HG03558 (cell line): ENCODE measurements around the gene TACC3.

Experiments used
- ATAC-seq: cut with Tn5 transposase; IDR thresholded peaks from one replicate; pipeline ENCODE4 v1.9.1; 2021; ENCODE audit warnings: moderate number of reproducible peaks; ENCODE audit not compliant: unreplicated experiment; ENCODE audit errors: extremely low read depth

TACC3 gene

DNA sequence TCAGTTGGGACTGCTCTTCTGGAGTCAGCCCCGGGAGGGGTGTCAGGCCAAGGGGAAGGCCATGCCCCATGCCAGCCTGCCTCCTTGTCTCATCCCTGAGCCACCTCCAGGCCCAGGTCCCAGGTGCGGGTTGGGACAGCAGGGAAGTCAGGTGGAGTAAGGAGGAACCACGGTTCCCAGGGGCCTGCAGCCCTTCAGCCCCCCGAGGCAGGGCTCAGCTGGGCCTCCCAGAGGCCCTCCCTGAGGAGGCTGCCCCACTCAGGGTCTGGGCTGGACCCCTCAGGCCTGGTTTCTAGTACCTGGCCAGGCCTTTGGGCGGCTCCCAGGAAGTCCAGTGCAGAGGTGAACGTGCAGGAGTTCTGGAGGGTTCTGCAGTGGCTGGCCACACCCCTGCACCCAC is 48.4 kb downstream of the TACC3 start:
- ATAC-seq: no peak

DNA sequence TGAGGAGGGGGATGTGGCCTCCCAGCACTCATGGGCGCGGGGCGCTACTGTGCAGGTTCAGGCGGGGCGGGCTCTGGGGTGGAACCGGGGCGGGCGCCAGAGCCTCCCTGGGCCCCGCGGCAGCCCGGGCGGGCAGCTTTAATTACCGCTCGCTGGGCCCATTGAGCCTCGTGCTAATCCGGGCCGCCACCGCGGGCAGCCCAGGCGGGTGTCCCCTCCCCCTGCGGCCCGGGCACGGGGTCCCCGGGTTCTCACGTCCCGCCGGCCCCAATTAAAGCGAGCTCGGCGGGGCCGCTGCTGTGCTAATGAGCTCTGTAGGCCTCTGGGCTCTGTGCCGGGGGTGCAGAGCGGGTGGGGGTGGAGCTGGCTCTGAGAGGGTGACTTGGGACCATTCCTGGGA is 48.9 kb downstream of the TACC3 start:
- ATAC-seq: no peak

DNA sequence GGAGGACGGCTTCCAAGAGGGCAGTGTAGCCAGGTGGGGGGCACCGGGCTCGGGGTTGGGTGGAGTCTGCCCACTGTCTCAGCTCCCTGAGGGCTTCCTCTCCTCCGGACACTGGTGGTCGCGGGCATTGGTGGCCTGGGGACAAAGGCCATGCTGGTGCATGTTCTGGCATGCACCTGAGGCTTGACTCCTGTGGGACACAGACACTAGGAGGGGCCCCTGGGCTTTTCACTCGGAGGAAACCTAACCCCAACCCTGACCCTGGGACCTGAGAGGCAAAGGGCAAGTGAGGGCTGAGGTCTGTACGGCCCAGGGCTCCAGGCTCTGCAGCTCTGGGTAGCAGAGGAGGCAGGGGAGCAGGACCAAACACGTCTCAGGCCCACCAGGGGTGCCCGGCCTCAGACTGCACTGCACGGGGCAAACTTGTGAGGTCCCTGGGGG is 49.5 kb downstream of the TACC3 start:
- no peak for ATAC-seq

DNA sequence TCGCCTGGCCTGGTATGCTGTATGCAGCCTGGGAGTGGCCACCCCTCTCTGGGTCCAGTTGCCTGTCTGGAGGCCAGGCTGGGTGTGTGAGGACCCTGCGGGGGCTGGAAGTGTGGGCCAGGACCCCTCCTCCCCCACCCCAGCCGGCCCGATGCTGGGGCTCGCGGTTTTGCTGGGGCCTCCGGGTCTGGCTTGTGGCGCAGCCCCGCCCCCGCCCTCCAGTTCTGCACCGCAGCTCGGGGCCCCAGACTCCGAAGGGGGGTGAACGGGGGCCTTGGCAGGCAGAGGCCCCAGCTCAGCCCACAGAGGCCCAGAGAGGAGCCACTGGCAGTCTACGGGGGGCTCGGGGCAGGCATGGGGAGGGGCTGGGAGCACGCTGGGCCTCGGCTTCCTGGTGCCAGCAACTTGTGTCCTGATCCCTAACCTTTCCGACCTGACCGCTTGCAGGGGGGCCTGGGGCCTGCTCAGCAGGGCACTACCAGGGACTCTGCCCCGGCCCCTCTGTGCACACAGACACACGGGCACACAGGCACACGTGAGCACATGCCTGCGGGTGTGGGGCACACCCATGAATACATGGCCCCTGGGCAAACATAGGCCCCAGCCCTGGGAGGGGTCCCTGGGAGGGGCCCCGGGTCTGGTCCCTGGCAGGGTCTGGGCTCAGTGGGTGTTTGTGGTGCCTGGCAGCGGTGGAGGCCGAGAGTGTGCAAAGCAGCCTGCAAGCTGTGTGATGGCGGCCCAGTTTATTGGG is 50.4 kb downstream of the TACC3 start:
- no peak for ATAC-seq

DNA sequence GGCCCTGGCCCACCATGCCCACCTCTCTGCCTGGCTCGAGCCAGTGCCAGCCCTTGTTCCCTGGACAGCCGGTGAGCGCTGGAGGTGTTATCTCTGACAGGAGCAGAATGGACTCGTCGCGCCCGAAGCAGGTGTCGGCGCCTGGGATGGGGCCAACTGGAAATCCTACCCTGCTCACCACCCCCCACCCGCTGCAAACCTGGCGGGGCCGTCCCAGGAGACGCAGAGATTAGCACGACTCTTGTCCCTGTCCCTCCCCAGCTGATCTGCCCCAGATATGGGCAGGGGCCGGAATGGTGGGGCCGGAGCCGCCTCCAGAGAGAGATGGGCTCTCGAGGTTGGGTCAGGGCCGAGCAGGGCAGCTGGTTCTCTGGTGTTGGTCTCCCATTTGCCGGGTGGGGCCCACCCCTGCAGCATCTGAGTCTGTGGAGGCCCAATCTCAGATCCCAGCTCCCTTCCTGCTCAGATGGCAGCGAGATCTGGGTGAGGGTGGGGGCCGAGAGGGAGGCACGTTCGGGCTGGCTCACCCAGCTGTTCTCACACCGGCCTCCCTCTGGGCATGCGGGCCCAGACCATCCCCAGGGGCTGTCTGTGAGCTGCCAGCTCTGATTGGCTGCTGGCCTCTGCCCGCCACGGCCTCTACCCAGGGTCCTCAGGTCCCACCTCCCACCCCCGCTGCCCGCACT is 51.7 kb downstream of the TACC3 start:
- no peak for ATAC-seq

DNA sequence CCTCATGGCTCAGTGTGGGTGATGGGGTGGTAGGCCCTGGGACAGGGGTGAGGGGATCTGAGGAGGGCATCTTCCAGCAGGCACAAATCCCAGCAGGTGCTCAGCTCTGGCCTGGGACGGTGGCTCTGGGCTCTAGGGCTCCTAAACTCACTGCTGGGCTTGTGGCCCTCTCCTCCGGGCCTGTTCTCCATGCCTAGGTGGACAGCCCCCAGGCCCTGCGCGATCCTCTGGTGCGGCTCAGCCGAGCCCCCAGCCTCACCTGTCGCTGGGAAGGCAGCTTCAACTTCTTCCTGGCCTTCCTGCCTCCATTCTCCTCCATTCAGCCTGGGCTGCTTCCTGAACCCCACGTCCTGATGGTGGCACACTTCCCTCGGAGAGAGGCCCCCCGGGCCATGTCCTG is 52.4 kb downstream of the TACC3 start:
- ATAC-seq: no peak

DNA sequence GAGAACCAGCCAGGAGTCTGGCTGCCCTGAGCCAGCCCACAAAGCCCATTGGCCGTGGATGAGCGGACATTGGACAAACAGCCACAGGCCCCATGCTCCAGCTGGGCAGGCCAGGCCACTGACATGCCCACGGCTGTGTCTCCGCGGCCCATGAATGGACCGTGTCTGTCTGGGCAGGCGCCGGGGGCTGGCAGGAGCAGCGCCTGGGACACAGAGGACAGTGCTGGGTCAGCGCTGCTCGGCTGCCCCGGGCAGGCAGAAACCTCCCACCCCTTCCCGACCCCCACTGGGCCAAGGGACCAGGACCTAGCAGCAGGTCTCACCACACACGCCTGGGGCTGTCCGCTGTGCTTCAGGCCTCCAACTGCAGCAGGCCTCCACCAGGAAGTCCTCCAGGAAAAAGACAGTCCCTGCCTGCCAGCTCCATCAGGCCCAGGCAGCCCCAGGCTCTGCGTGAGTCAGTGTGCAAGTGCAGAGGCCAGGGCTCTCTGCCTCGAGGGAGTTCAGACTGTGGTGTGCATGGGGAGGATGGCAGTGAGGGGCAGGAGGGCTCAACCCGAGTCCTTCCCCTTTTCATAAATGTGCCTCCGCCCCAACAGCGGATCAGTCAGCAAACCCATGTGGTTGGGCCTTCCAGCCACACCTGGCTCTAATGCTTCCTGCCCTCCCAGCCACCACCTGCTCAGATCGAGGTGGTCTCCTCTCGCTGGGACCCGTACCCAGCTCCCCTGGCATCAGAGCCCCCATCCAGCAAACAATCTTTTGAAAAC is 54.6 kb downstream of the TACC3 start:
- no peak for ATAC-seq

DNA sequence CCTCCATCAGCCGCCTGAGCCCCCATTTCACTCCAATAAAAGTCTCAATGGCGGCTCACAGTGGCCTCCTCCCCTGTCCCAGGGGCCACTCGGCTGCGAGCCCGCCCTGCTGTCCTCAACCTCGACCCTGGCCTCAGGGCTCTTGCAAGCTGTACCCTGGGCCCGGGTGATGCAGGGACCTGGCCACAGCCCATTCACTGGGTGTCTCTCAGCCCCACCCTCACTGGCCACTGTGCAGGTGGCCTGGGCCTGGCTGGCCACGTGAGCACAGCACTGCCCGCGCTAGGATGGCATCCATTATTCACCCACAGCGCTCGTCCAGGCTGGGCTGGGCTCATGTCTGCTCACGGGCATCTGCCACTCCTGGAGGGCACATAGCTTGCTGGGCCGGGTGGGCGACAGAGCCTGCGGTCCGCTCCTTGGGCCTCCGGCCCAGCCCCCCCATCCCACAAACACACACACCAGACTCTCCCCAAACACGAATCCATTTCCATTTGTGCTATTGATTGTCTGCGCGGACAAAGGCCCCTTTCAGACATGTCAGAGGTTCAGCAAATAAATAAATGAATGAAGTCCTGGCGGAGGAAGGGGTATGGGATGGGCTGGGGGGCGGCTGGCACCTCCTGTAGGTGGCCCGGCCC is 55.3 kb downstream of the TACC3 start:
- ATAC-seq: no peak

DNA sequence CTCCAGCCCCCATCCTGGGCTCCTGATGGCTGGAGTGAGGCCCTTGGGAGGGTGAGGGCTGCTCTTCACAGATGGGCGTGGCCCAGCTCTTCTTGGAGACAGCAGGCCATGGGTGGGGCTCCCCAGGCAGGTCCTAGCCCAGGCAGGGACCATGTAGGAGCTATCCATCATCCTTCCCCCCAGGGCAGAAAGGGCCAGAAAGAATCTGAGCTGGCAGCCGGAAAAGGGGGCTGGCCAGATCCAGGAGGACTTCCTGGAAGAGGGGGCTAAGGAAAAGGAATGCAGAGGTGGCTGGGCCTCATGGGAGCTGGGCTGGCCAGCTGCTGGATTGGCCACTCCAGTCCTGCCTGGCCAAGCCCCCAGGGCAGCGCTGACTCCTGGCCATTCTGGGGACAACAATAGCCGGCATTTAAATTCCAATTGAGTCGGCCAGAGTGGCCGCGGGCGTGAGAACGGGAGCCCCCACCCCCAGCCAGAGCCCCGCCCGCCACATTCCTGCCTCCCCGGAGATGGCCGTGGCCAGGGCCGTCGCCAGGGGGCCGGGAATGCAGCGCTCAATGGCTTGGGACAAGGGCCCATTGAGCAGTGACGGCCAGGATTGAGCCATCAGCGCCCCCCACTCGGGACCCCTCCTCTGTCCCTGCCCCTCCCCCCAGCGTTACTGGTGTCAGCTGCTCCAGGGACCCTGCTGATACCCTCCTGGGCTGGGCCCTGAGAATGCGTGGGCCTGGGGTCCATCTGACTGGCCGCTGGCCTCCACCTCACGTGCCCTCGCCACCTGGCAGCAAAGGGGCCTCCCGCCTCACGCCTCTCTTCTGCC is 56.7 kb downstream of the TACC3 start:
- no peak for ATAC-seq

DNA sequence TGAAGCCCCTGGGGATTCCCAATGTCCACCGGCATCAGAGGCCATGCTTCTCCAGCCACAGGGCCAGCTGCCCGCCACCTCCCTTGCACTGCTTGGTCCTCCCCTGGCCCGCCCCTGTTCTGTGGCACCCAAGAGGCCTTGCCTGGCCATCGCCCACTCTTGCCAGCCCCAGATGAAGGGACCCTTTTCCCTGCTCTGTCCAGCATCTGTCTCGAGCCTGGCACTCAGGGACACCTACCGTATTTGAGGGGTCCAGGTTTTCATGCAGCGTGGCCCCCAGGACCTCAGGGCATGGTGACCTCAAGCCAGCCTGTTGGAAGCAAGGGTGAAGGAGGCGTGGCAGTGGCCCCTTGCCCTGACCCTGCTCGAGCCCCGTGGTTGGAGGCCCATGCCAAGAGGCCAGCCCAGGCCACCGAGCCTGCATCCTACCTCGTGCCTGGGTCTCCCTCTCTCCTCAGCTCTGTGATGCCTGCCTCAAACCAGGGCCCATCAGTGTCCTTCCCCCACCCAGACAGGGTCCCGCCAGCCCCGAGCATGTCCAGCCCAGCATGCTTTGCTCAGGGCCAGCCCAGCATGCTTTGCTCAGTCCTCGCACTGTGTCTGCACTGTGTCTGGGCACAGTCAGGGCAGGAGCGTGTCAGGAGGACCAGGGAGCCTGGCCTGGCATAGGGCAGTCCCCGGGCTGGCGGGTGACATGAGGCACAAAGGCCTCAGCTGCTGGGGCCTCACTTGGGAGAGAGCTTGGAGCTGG is 57.5 kb downstream of the TACC3 start:
- ATAC-seq: no peak

DNA sequence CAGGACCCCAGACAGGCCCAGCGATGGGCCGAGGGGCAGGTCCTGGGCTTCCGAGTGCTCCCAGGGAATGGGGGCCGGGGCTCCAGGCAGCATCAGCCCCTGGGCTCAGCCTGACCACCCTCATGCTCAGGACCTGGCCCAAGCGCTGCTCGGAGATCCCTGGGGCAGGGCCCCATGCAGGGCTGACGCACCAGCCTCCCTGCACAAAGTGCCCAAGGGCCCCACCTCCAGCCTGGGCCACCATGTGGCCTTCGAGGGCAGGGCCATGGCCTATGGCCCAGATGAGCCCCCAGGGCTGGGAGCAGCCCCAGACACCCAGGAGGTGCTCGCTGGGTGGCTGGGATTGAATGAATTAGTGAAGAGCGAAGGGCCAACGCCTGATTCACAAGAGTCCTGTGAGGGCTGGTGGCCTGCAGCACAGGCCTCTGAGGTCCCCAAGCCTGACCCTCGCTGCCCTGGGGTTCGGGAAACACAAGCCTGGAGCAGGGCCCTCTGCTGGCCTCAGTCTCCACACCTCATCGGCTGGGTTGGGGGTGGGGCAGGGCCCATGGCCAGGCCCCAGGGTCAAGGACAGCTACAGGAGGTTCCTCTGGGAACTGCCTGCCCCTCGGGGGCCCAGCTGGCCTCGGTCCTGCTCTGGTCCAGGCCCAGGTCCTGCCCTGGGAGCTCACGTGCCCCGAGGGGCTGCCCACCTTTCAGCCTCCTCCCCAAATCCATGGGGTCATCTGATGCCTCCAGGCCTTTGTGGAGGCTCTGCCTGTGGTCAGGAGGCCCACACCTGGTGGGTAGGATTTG is 58.5 kb downstream of the TACC3 start:
- no peak for ATAC-seq

DNA sequence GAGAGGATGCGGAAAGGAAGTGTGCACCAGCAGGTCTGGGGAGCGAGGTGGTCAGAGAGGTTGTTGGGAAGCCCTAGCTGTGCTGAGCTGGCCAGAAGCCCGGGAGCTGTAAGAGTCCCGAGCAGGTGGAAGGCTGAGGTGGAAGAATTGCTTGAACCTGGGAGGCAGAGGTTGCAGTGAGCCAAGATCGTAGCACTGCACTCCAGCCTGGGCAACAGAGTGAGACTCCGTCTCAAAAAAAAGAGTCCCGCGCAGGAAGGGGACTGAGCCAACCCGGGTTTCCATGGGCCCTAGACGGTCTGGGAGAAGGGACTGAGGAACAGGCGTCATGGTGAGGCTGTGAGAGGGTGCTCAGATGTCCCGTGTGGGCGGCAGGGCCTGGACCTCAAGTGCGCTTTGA is 59.1 kb downstream of the TACC3 start:
- no peak for ATAC-seq

DNA sequence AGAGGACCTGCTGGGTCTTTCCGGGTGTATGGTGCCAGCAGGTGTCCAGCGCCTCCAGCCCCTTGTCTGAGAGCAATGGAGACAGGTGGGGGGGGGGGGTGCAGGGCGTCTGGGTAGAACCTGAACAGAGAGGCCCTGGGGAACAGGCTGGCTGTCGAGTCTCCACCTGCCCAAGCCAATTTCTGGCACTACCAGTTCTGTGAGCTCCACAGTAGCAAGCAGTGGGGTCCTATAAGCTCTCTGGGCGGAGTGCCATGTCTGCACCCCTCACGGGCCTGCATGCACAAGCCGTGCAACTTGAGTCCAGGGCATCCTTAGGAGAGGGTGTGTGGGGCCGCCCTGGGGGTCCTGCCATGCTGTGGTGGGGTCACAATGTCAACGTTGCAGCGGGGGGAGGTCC is 61.7 kb downstream of the TACC3 start:
- ATAC-seq: no peak

DNA sequence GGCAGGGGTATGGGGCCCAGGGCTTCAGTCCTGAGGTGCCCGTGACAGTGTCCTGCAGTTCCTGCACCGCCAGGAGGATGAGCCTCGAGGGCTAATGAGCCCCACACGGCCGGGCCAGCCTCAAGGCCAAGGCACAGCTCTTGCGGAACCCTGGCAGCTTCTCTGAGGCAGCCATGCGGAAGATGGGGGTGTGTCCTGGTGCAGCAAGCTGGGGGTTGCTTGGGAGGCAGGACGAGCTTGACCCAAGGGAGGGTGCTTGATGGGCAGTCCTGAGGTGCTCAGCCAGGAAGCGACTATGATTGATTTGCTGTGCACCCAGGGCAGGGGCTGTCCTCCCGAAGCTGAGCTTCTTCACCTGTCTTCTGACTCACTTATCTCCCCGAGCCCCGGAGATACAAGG is 62.6 kb downstream of the TACC3 start:
- ATAC-seq: no peak

DNA sequence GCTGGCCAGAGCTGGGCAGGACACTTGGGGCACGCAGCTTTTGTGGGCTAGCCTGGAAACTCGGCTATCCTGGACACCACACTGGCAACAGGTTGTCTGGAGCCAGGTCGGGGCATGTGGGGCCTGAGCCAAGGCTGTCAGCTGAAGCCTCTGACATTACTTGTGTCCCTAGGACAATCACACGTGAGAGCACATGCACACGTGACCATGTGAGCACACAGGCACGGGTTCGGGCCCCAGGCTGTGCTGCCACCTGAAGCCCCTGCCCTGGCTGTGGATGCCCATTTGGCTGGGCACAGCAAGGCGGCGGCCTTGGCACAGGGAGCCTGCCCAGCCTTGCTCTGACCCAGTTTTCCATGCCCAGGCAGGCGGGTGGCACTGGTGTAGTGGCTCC is 63.1 kb downstream of the TACC3 start:
- no peak for ATAC-seq

DNA sequence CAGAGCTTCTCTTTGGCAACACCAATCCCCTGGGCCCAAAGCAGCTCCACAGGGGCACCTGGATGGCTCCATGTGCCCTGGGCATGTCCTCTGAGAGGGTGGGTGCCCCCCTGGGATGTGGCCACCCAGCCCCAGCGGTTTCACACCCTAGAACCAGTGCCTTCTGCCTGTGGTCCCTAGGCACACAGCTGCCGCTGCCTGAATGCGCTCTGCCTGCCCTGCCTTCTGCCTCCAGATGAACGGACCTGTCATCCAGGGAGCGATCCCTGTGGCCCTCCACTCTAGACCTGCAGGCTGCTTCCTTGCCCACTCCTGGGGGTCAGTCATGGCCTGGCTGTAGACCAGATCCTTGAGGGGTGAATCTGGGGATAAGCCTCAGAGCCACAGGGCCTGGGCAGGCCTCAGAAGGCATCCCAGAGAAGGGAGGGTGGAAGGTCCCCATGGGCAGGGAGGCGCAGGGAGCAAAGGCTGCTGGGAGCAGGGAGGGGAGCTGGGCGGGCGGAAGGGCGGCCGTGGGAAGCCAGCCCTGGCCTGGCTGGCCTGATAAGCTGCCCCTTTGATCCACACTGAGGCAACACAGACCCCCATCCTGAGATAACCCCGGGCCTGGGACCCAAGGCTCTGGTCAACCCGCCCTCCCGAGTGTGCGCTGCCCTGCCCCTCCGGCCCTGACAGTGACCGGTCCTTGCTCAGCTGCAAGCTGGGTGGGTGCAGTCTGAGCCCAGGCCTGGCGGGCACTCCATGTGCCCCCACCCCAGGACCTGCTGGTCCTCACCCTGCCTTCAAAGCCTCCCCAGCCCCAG is 63.7 kb downstream of the TACC3 start:
- ATAC-seq: no peak

DNA sequence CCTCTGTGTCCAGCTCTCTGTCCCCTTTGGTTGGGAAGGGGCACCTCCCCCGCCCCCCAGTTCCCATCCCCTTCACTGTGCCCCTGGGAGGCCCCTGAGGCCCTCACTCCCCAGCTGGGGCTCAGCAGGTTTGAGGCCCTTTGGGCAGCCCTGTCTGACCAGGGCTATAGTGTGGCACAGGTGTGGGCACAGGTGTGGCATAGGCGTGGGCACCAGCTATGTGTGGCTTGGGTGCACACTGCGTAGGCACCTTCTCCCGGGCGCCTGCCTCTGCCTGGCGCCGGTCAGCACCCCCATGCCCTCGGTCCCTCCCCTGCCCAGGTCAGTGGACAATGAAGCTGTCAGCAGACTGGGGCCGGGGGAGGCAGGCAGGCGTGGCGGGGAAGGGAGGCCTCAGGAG is 64.3 kb downstream of the TACC3 start:
- no peak for ATAC-seq
